DOHH2 (cell line): ENCODE data around the gene RECQL5.

Source experiments
- H3F3A ChIP-seq: fragments of 200-600 bp; sonication (generic), shearing (Covaris generic); 2 replicates; pipeline ENCODE4 v1.6.0; 2016; ENCODE audit warnings: antibody characterized with exemption, mild to moderate bottlenecking; ENCODE audit not compliant: control insufficient read depth, insufficient read depth
- H3K27ac ChIP-seq: fragments of 200-600 bp; sonication (generic); 2 replicates; pipeline ENCODE4 v1.5.1; 2014; ENCODE audit warnings: low read depth, mild to moderate bottlenecking, low read length, moderate library complexity
- H3K27me3 ChIP-seq: fragments of 200-600 bp; sonication (generic); 2 replicates; pipeline ENCODE4 v1.6.1; 2014; ENCODE audit warnings: mild to moderate bottlenecking, low read length, mixed read lengths; ENCODE audit not compliant: control insufficient read depth
- H3K36me3 ChIP-seq: fragments of 200-600 bp; sonication (generic); 2 replicates; pipeline ENCODE4 v1.6.1; 2014; ENCODE audit warnings: mild to moderate bottlenecking, low read length, moderate library complexity, mixed read lengths; ENCODE audit not compliant: control insufficient read depth
- H3K4me1 ChIP-seq: fragments of 200-600 bp; sonication (generic); 2 replicates; pipeline ENCODE4 v1.6.1; 2014; ENCODE audit warnings: mild to moderate bottlenecking, low read length, mixed read lengths; ENCODE audit not compliant: control insufficient read depth
- H3K4me2 ChIP-seq: fragments of 200-600 bp; sonication (generic); 2 replicates; pipeline ENCODE4 v1.6.0; 2014; ENCODE audit warnings: mild to moderate bottlenecking, low read length, moderate library complexity
- H3K4me3 ChIP-seq: fragments of 200-600 bp; sonication (generic); 2 replicates; pipeline ENCODE4 v1.5.1; 2014; ENCODE audit warnings: mild to moderate bottlenecking, low read length, mixed read lengths
- H3K79me2 ChIP-seq: fragments of 200-600 bp; sonication (generic); 2 replicates; pipeline ENCODE4 v1.6.1; 2014; ENCODE audit warnings: mild to moderate bottlenecking, low read length, mixed read lengths; ENCODE audit not compliant: control insufficient read depth
- H3K9me2 ChIP-seq: fragments of 200-600 bp; sonication (generic); replicated peaks from 2 replicates; pipeline ENCODE4 v1.6.1; 2014; ENCODE audit warnings: mild to moderate bottlenecking, low read length, mixed read lengths; ENCODE audit not compliant: control insufficient read depth
- H3K9me3 ChIP-seq: fragments of 200-600 bp; sonication (generic); 2 replicates; pipeline ENCODE4 v1.6.1; 2014; ENCODE audit warnings: antibody characterized with exemption, low read length, mixed read lengths; ENCODE audit not compliant: control insufficient read depth, insufficient read depth
- H4K20me1 ChIP-seq: fragments of 200-600 bp; sonication (generic); 2 replicates; pipeline ENCODE4 v1.6.0; 2014; ENCODE audit warnings: low read depth, mild to moderate bottlenecking, antibody characterized with exemption, low read length, moderate library complexity; ENCODE audit not compliant: control insufficient read depth, insufficient read depth
- EZH2phosphoT487 ChIP-seq: fragments of 200-600 bp; sonication (generic); IDR thresholded peaks from 2 replicates; pipeline ENCODE4 v1.6.1; 2017; ENCODE audit warnings: borderline replicate concordance, mild to moderate bottlenecking, antibody characterized with exemption, low read length, moderate library complexity, mixed read lengths
- TF ChIP-seq, protein P1 (sequence below): fragments of 200-600 bp; sonication (generic); IDR thresholded peaks from one replicate; pipeline ENCODE4 v1.5.1; 2014; ENCODE audit warnings: antibody characterized with exemption, mild to moderate bottlenecking, low read depth, low read length; ENCODE audit not compliant: poor library complexity, severe bottlenecking

Gene RECQL5

DNA sequence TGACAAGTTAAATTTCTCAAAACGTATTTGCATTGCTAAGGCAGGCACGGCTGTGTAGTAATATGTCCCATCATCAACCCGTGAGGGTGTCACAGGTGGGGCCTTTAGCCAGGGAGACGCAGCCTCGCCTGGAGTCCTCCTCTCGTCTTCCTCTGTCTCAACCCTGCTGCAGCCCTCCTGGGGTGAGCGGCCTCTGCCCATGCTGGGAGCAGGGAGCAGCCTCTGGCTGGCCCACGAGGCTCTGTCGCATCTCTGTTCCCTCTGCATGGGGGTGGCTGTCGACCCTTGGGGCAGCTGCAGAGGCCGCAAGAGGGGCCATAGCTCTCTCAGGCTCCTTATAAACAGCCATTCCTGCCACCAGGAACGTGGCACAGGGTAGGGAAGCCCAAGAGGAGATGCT is 34.5 kb downstream of the RECQL5 start:
- Histone ChIP-seq H3F3A (no peaks in the 10 kb centered on the region), H4K20me1 (no peaks in the 10 kb centered on the region), H3K27ac (no peak overlapping the region), H3K9me3 (no peaks in the 10 kb centered on the region), H3K27me3 (no peaks in the 10 kb centered on the region), H3K4me3 (no peak overlapping the region), H3K9me2 (no peaks in the 10 kb centered on the region), H3K36me3 (peaks cover 50% of the 10 kb centered on the region), H3K79me2 (no peaks in the 10 kb centered on the region; the same call in 1 of the 2 replicates), H3K4me2 (no peak overlapping the region), H3K4me1 (peaks cover 22% of the 10 kb centered on the region)
- TF ChIP-seq, protein P1, sequence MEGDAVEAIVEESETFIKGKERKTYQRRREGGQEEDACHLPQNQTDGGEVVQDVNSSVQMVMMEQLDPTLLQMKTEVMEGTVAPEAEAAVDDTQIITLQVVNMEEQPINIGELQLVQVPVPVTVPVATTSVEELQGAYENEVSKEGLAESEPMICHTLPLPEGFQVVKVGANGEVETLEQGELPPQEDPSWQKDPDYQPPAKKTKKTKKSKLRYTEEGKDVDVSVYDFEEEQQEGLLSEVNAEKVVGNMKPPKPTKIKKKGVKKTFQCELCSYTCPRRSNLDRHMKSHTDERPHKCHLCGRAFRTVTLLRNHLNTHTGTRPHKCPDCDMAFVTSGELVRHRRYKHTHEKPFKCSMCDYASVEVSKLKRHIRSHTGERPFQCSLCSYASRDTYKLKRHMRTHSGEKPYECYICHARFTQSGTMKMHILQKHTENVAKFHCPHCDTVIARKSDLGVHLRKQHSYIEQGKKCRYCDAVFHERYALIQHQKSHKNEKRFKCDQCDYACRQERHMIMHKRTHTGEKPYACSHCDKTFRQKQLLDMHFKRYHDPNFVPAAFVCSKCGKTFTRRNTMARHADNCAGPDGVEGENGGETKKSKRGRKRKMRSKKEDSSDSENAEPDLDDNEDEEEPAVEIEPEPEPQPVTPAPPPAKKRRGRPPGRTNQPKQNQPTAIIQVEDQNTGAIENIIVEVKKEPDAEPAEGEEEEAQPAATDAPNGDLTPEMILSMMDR = no peak
- no peak for TF ChIP-seq EZH2phosphoT487

DNA sequence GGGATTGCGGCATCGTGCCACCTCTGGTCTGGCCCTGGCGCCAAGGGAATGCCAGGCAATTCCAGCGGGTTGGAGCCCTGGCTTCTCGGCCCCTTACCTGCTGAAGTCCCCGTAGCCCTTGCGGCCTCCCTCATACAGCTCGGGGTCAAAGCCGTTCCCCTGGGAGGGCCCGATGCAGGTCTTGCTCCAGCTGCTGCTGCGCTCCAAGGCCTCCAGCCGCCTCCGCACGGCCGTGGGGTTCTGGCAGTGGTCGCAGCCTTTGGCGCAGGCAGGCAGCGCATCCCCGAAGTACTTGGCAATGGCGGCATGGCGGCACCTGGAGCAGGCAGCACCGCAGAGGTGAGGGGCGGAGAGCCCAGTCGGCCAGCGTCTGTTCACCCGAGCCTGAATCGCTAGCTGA is 35.6 kb downstream of the RECQL5 start:
- Histone ChIP-seq H3K36me3 (peaks cover 57% of the 10 kb centered on the region), H3K79me2 (no peaks in the 10 kb centered on the region; the same call in 1 of the 2 replicates), H3K9me2 (no peaks in the 10 kb centered on the region), H3K9me3 (no peaks in the 10 kb centered on the region), H3F3A (no peaks in the 10 kb centered on the region), H4K20me1 (no peaks in the 10 kb centered on the region), H3K27me3 (no peaks in the 10 kb centered on the region), H3K27ac (no peak overlapping the region), H3K4me1 (peaks cover 32% of the 10 kb centered on the region), H3K4me2 (no peak overlapping the region), H3K4me3 (no peak overlapping the region)
- TF ChIP-seq EZH2phosphoT487 = no peak
- TF ChIP-seq, protein P1 = no peak

DNA sequence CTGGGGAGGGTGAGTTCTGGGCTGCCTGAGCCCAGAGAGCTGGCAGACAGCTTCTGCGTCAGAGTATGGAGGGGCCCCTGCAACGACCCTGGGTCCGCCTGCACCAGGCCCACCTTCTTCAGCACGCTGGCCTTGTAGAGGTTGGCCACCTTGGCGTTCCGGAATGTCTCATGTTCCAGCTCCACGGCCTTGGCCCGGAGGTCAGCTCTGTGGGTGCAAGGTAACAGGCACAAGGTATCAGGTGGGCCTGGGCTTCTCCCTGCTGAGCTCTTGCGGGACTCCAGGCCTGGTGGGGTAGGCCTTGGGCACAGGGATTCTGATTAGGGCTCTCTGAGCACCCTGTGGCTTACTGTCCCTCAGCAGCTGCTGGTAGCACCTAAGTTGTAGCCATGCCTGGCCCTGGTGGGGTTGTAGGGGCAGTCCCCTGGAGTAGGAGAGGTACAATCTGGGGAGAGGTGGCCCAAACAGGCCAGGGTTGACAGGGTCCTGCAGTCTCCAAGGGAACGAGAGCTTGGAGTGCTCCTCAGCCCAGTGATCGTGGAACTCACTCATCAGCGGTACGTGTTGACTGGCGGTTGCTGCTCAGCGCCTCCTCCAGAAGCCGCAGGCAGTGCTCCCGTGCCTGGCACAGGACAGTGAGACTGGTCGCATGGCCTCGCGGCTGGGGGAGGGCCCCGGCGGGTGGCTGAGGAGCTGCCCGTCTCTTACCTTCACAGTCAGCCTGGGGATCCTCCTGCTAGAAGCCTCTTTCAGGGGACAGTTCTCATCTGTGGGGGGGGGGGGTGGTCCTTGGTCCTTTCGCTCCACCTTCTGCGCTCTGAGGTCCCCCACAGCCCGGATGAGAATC is 36.7 kb downstream of the RECQL5 start:
- Histone ChIP-seq H3K9me2 (no peaks in the 10 kb centered on the region), H3K9me3 (no peaks in the 10 kb centered on the region), H3K4me1 (peaks cover 37% of the 10 kb centered on the region), H3K79me2 (no peaks in the 10 kb centered on the region; the same call in 1 of the 2 replicates), H3K4me3 (no peak overlapping the region), H3K27me3 (no peaks in the 10 kb centered on the region), H3F3A (no peaks in the 10 kb centered on the region), H3K36me3 (peaks cover 61% of the 10 kb centered on the region), H3K4me2 (no peak overlapping the region), H4K20me1 (no peaks in the 10 kb centered on the region), H3K27ac (no peak overlapping the region)
- TF ChIP-seq, protein P1 = no peak
- TF ChIP-seq EZH2phosphoT487 = no peak
